ENCODE results near the gene UBE2E3.
"Not testable (repeated sequence)": the region's sequence is repeated elsewhere in the genome, so short reads cannot be mapped to it uniquely, and the experiment has no call there.

Gene UBE2E3

GRCh38 chr2:181070119-181070835, 89.9 kb downstream of the UBE2E3 start:
- DNase-seq: no peak
- H3K27me3 ChIP-seq (replicated peaks; ENCODE audit: control insufficient read depth, insufficient read depth, low read length, poor library complexity, severe bottlenecking): no peaks in the 10 kb centered on the region

GRCh38 chr2:181070836-181071200, 90.4 kb downstream of the UBE2E3 start:
- H3K36me3 ChIP-seq (ENCODE audit: control insufficient read depth, insufficient read depth, low read length): no peaks in the 10 kb centered on the region
- H3K4me1 ChIP-seq (ENCODE audit: control insufficient read depth, insufficient read depth, low read length, poor library complexity, severe bottlenecking): no peaks in the 10 kb centered on the region
- DNase-seq: no peak
- no peaks in the 10 kb centered on the region for H3K27me3 ChIP-seq (replicated peaks; ENCODE audit: control insufficient read depth, insufficient read depth, low read length, poor library complexity, severe bottlenecking)
- H3K27ac ChIP-seq (ENCODE audit: insufficient read depth, low read length, poor library complexity, severe bottlenecking): no peak overlapping the region
- no peaks in the 10 kb centered on the region for H3K9me3 ChIP-seq (ENCODE audit: control insufficient read depth, low read length)
- H3K4me3 ChIP-seq (ENCODE audit: insufficient read depth, low read depth, low read length, poor library complexity, severe bottlenecking): no peak overlapping the region

More at GRCh38 chr2:181070119-181070835, 89.9 kb downstream of the UBE2E3 start:
- no peaks in the 10 kb centered on the region for H3K9me3 ChIP-seq (ENCODE audit: control insufficient read depth, low read length)
- no peaks in the 10 kb centered on the region for H3K36me3 ChIP-seq (ENCODE audit: control insufficient read depth, insufficient read depth, low read length)
- no peak overlapping the region for H3K4me3 ChIP-seq (ENCODE audit: insufficient read depth, low read depth, low read length, poor library complexity, severe bottlenecking)
- no peaks in the 10 kb centered on the region for H3K4me1 ChIP-seq (ENCODE audit: control insufficient read depth, insufficient read depth, low read length, poor library complexity, severe bottlenecking)
- no peak overlapping the region for H3K27ac ChIP-seq (ENCODE audit: insufficient read depth, low read length, poor library complexity, severe bottlenecking)

GRCh38 chr2:181072486-181073235, 92.3 kb downstream of the UBE2E3 start:
- H3K36me3 ChIP-seq (ENCODE audit: control insufficient read depth, insufficient read depth, low read length): no peaks in the 10 kb centered on the region
- no peaks in the 10 kb centered on the region for H3K9me3 ChIP-seq (ENCODE audit: control insufficient read depth, low read length)
- H3K4me3 ChIP-seq (ENCODE audit: insufficient read depth, low read depth, low read length, poor library complexity, severe bottlenecking): no peak overlapping the region
- no peak for DNase-seq
- no peak overlapping the region for H3K27ac ChIP-seq (ENCODE audit: insufficient read depth, low read length, poor library complexity, severe bottlenecking)
- H3K27me3 ChIP-seq (replicated peaks; ENCODE audit: control insufficient read depth, insufficient read depth, low read length, poor library complexity, severe bottlenecking): no peaks in the 10 kb centered on the region
- H3K4me1 ChIP-seq (ENCODE audit: control insufficient read depth, insufficient read depth, low read length, poor library complexity, severe bottlenecking): no peaks in the 10 kb centered on the region

DNA sequence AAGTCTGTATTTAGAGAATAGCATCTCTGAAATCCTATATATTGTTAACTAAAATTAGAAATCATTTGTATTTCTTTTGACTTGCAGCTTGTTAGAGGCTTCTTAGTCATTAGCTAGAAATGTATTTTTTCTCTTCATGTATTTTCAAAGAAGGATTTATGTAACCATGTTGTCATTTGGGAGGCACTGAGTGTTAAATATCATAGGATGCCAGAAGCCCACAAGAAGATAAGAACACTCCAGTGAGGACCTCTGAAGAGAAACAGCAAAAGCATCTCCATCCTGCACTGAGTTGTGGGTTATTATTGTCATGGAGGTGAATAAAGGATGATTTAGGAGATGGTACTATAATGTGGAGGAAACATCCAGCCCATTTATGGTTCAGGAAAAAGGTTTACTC, 93.5 kb downstream of the UBE2E3 start:
- Histone ChIP-seq H3K27me3 (replicated peaks; ENCODE audit: control insufficient read depth, insufficient read depth, low read length, poor library complexity, severe bottlenecking) (no peaks in the 10 kb centered on the region), H3K27ac (ENCODE audit: insufficient read depth, low read length, poor library complexity, severe bottlenecking) (no peak overlapping the region), H3K4me3 (ENCODE audit: insufficient read depth, low read depth, low read length, poor library complexity, severe bottlenecking) (no peak overlapping the region), H3K9me3 (ENCODE audit: control insufficient read depth, low read length) (no peaks in the 10 kb centered on the region), H3K36me3 (ENCODE audit: control insufficient read depth, insufficient read depth, low read length) (no peaks in the 10 kb centered on the region), H3K4me1 (ENCODE audit: control insufficient read depth, insufficient read depth, low read length, poor library complexity, severe bottlenecking) (no peaks in the 10 kb centered on the region)
- DNase-seq: no peak

- Histone ChIP-seq H3K4me1 (ENCODE audit: control insufficient read depth, insufficient read depth, low read length, poor library complexity, severe bottlenecking) (no peaks in the 10 kb centered on the region), H3K36me3 (ENCODE audit: control insufficient read depth, insufficient read depth, low read length) (no peaks in the 10 kb centered on the region), H3K9me3 (ENCODE audit: control insufficient read depth, low read length) (no peaks in the 10 kb centered on the region), H3K4me3 (ENCODE audit: insufficient read depth, low read depth, low read length, poor library complexity, severe bottlenecking) (no peak overlapping the region), H3K27me3 (replicated peaks; ENCODE audit: control insufficient read depth, insufficient read depth, low read length, poor library complexity, severe bottlenecking) (no peaks in the 10 kb centered on the region), H3K27ac (ENCODE audit: insufficient read depth, low read length, poor library complexity, severe bottlenecking) (no peak overlapping the region)
- no peak for DNase-seq
These were observed 94.1 kb downstream of the UBE2E3 start for GRCh38 chr2:181074457-181074856.

DNA sequence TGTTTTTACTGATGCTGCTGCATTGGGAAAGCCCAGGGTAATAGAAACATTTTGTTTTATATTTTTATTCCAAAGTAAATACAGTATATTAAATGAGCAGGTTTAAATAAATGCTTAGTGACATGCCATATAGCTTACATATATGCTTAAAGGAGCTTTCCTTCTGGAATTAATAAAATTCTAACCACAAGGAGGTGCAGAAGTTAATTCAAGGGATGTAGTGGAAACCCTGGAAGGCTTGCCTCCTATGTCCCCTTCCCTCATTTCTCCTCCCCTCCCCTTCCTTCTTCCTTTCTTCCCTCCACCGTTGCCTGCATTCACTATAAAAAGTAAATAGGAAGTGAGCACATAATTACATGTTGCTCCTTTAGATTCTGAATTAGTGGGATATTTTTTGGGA, 96.3 kb downstream of the UBE2E3 start:
- Histone ChIP-seq H3K27me3 (replicated peaks; ENCODE audit: control insufficient read depth, insufficient read depth, low read length, poor library complexity, severe bottlenecking) (no peaks in the 10 kb centered on the region), H3K4me3 (ENCODE audit: insufficient read depth, low read depth, low read length, poor library complexity, severe bottlenecking) (no peak overlapping the region), H3K4me1 (ENCODE audit: control insufficient read depth, insufficient read depth, low read length, poor library complexity, severe bottlenecking) (no peaks in the 10 kb centered on the region), H3K27ac (ENCODE audit: insufficient read depth, low read length, poor library complexity, severe bottlenecking) (no peak overlapping the region), H3K36me3 (ENCODE audit: control insufficient read depth, insufficient read depth, low read length) (no peaks in the 10 kb centered on the region), H3K9me3 (ENCODE audit: control insufficient read depth, low read length) (no peaks in the 10 kb centered on the region)
- DNase-seq: no peak

DNA sequence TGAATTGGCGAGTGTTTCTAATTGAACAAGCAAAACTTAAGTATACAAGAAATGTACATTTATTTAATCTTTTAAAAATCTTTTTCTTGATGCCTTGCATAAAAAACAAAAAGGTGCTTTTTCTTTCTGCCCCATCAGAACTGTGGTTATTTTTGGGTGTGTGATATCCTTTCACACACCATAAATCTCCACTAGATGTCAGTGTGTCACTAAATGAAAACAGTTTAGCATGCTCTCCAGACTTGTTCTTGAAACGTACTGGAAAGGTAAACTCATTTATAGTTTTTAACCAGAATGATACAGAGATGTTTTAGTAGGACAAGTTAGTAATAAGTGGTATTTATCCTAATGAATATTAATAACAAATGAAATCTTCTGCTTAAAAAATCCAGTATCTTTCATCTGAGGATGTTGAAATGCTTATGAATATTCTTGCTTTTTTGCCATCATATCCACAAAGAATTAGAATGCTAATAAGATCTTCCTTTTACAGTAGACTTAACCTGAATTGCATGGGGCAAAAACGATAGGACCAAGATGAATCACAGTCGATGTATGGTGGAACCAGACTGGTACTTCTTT, 96.8 kb downstream of the UBE2E3 start:
- DNase-seq: no peak
- no peaks in the 10 kb centered on the region for H3K9me3 ChIP-seq (ENCODE audit: control insufficient read depth, low read length)

GRCh38 chr2:181083140-181083539, 102.7 kb downstream of the UBE2E3 start:
- H3K9me3 ChIP-seq (ENCODE audit: control insufficient read depth, low read length): no peaks in the 10 kb centered on the region
- H3K4me1 ChIP-seq (ENCODE audit: control insufficient read depth, insufficient read depth, low read length, poor library complexity, severe bottlenecking): no peaks in the 10 kb centered on the region
- no peaks in the 10 kb centered on the region for H3K36me3 ChIP-seq (ENCODE audit: control insufficient read depth, insufficient read depth, low read length)
- no peak overlapping the region for H3K4me3 ChIP-seq (ENCODE audit: insufficient read depth, low read depth, low read length, poor library complexity, severe bottlenecking)
- no peak for DNase-seq
- H3K27me3 ChIP-seq (replicated peaks; ENCODE audit: control insufficient read depth, insufficient read depth, low read length, poor library complexity, severe bottlenecking): no peaks in the 10 kb centered on the region
- no peak overlapping the region for H3K27ac ChIP-seq (ENCODE audit: insufficient read depth, low read length, poor library complexity, severe bottlenecking)

More for the DNA sequence above, 96.8 kb downstream of the UBE2E3 start:
- Histone ChIP-seq H3K36me3 (ENCODE audit: control insufficient read depth, insufficient read depth, low read length) (no peaks in the 10 kb centered on the region), H3K27me3 (replicated peaks; ENCODE audit: control insufficient read depth, insufficient read depth, low read length, poor library complexity, severe bottlenecking) (no peaks in the 10 kb centered on the region), H3K4me3 (ENCODE audit: insufficient read depth, low read depth, low read length, poor library complexity, severe bottlenecking) (no peak overlapping the region), H3K27ac (ENCODE audit: insufficient read depth, low read length, poor library complexity, severe bottlenecking) (no peak overlapping the region), H3K4me1 (ENCODE audit: control insufficient read depth, insufficient read depth, low read length, poor library complexity, severe bottlenecking) (no peaks in the 10 kb centered on the region)

GRCh38 chr2:181085734-181086133, 105.3 kb downstream of the UBE2E3 start:
- no peak for DNase-seq
- Histone ChIP-seq H3K27me3 (replicated peaks; ENCODE audit: control insufficient read depth, insufficient read depth, low read length, poor library complexity, severe bottlenecking) (no peaks in the 10 kb centered on the region), H3K36me3 (ENCODE audit: control insufficient read depth, insufficient read depth, low read length) (no peaks in the 10 kb centered on the region), H3K4me1 (ENCODE audit: control insufficient read depth, insufficient read depth, low read length, poor library complexity, severe bottlenecking) (no peaks in the 10 kb centered on the region), H3K4me3 (ENCODE audit: insufficient read depth, low read depth, low read length, poor library complexity, severe bottlenecking) (no peak overlapping the region), H3K9me3 (ENCODE audit: control insufficient read depth, low read length) (no peaks in the 10 kb centered on the region), H3K27ac (ENCODE audit: insufficient read depth, low read length, poor library complexity, severe bottlenecking) (no peak overlapping the region)

DNA sequence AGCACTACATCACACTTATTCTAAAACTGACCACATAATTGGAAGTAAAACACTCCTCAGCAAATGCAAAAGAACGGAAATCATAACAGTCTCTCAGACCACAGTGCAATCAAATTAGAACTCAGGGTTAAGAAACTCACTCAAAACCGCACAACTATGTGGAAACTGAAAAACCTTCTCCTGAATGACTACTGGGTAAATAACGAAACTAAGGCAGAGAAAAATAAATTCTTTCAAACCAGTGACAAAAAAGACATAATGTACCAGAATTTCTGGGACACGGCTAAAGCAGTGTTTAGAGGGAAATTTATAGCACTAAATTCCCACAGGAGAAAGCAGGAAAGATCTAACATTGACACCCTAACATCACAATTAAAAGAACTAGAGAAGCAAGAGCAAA, 111.5 kb downstream of the UBE2E3 start:
- not testable (repeated sequence) for H3K27me3 ChIP-seq (replicated peaks; ENCODE audit: control insufficient read depth, insufficient read depth, low read length, poor library complexity, severe bottlenecking); DNase-seq; H3K36me3 ChIP-seq (ENCODE audit: control insufficient read depth, insufficient read depth, low read length); H3K9me3 ChIP-seq (ENCODE audit: control insufficient read depth, low read length); H3K27ac ChIP-seq (ENCODE audit: insufficient read depth, low read length, poor library complexity, severe bottlenecking); H3K4me3 ChIP-seq (ENCODE audit: insufficient read depth, low read depth, low read length, poor library complexity, severe bottlenecking); H3K4me1 ChIP-seq (ENCODE audit: control insufficient read depth, insufficient read depth, low read length, poor library complexity, severe bottlenecking)

Data from effector memory CD4-positive, alpha-beta T cell (primary cell).